K562 (cell line): ENCODE results near the gene KRTAP8-1. TPM values are rescaled to one million over a fixed set of nuclear protein-coding genes. Genes with fewer than 3 reads are reported as not detected.

Experiments
- BCOR ChIP-seq: fragments of 450-650 bp; IDR thresholded peaks from 2 replicates; pipeline ENCODE4 v1.6.1; 2016
- CBX1 ChIP-seq: sonication (generic); IDR thresholded peaks from 2 replicates; pipeline ENCODE4 v1.6.1; 2016; ENCODE audit warnings: antibody characterized with exemption, low read depth, mild to moderate bottlenecking
- CBX2 ChIP-seq: fragments of 200-600 bp; sonication (generic); IDR thresholded peaks from one replicate; pipeline ENCODE4 v1.6.1; 2012; ENCODE audit warnings: mild to moderate bottlenecking, low read length, inconsistent platforms; ENCODE audit not compliant: insufficient read depth, poor library complexity, severe bottlenecking
- CTCF ChIP-seq, 3 experiments: IDR thresholded peaks in 2 of 3; conservative IDR thresholded peaks in 1 of 3; 2 replicates each; pipeline ENCODE4 v1.5.1; 2011 to 2012; ENCODE audit warnings: low read length in 3 of 3, mild to moderate bottlenecking in 3 of 3, control low read depth in 2 of 3, improper control_type of control experiment in 1 of 3, inconsistent platforms in 1 of 3, low read depth in 1 of 3, mixed read lengths in 1 of 3, moderate library complexity in 1 of 3; ENCODE audit not compliant: insufficient read depth in 2 of 3
- JUND ChIP-seq, 2 experiments: IDR thresholded peaks; 2 replicates in 1 of 2; 3 replicates in 1 of 2; pipeline ENCODE4 v1.6.1; 2011; ENCODE audit warnings: borderline replicate concordance in 2 of 2, low read depth in 2 of 2, low read length in 2 of 2, improper control_type of control experiment in 1 of 2, missing biosample characterization in 1 of 2, missing genetic modification characterization in 1 of 2, missing genetic modification reagents in 1 of 2
- KDM5B ChIP-seq: fragments of 200-600 bp; sonication (generic); IDR thresholded peaks from 2 replicates; pipeline ENCODE4 v1.6.1; 2012; ENCODE audit warnings: low read depth, mild to moderate bottlenecking, moderate library complexity, low read length, control low read depth, inconsistent platforms; ENCODE audit not compliant: insufficient replicate concordance
- NFXL1 ChIP-seq: fragments of 450-650 bp; formaldehyde crosslinking; IDR thresholded peaks from 2 replicates; pipeline ENCODE4 v1.4.0; 2021; ENCODE audit warnings: mild to moderate bottlenecking
- PCBP1 ChIP-seq: fragments of 200-400 bp; formaldehyde crosslinking; IDR thresholded peaks from 2 replicates; pipeline ENCODE4 v1.6.1; 2018; ENCODE audit warnings: mild to moderate bottlenecking, low read depth, low read length; ENCODE audit not compliant: poor library complexity, severe bottlenecking
- PPARD ChIP-seq: fragments of 250-450 bp; sonication (Bioruptor Pico); IDR thresholded peaks from 2 replicates; pipeline ENCODE4 v1.8.0; 2022; ENCODE audit warnings: inconsistent platforms, mild to moderate bottlenecking, moderate library complexity
- RAD21 ChIP-seq, 2 experiments: fragments of 250-450 bp in 1 of 2; fragments of 450-650 bp in 1 of 2; sonication (Bioruptor Pico) in 1 of 2; formaldehyde crosslinking in 1 of 2; IDR thresholded peaks in 1 of 2; conservative IDR thresholded peaks in 1 of 2; 2 replicates each; pipeline versions ENCODE4 v1.4.0 to v1.8.0; 2020 to 2022; ENCODE audit warnings: mild to moderate bottlenecking in 2 of 2, moderate library complexity in 1 of 2
- SMAD2 ChIP-seq: fragments of 150-350 bp; IDR thresholded peaks from 2 replicates; pipeline ENCODE4 v1.6.1; 2014; ENCODE audit warnings: low read depth, mild to moderate bottlenecking, low read length
- SMC3 ChIP-seq: conservative IDR thresholded peaks from 2 replicates; pipeline ENCODE4 v1.6.1; 2011; ENCODE audit warnings: low read depth, low read length, improper control_type of control experiment; ENCODE audit not compliant: insufficient read depth
- SPI1 ChIP-seq: IDR thresholded peaks from 2 replicates; pipeline ENCODE4 v1.6.1; 2011; ENCODE audit warnings: low read depth, low read length, control low read depth, borderline replicate concordance
- STAT5A ChIP-seq: IDR thresholded peaks from 2 replicates; pipeline ENCODE4 v1.6.1; 2012; ENCODE audit warnings: low read length, inconsistent platforms, borderline replicate concordance
- TCF3 ChIP-seq: sonication (generic); formaldehyde crosslinking; IDR thresholded peaks from 2 replicates; pipeline ENCODE4 v1.4.0; 2020; ENCODE audit warnings: mild to moderate bottlenecking, missing genetic modification reagents
- ZFP1 ChIP-seq: fragments of 450-650 bp; formaldehyde crosslinking; IDR thresholded peaks from 2 replicates; pipeline ENCODE4 v1.4.0; 2020; ENCODE audit warnings: mild to moderate bottlenecking, mixed read lengths
- ZNF175 ChIP-seq: fragments of 200-800 bp; sonication (Bioruptor generic); IDR thresholded peaks from 2 replicates; pipeline ENCODE4 v1.6.1; 2016; ENCODE audit warnings: low read depth, mild to moderate bottlenecking, missing genetic modification characterization, missing compliant biosample characterization
- polyA plus RNA-seq, 8 experiments: library from polyadenylated mRNA; depleted of rRNA in 4 of 8; stranded (reverse) in 5 of 8; unstranded in 3 of 8; fragments of >200 nt; fragmentation: Nextera tagmentation in 2 of 8; fragmentation: Illumina TruSeq in 1 of 8; extraction: Ambion mirVana in 2 of 8; extraction: Trizol in 1 of 8; gene quantifications; 2 replicates each; pipeline versions ENCODE4 v1.2.1 to v1.2.3, GENCODE V29; 2011 to 2014; ENCODE audit warnings: inconsistent platforms in 1 of 8, missing spikeins in 1 of 8
- total RNA-seq, 7 experiments: library from RNA; depleted of rRNA in 6 of 7; stranded (reverse); fragments of >200 nt in 6 of 7; fragmentation: Illumina TruSeq in 2 of 7; extraction: Trizol in 2 of 7; gene quantifications; 2 replicates each; pipeline versions ENCODE4 v1.2.1 to v1.2.3, GENCODE V29; 2011 to 2021; ENCODE audit warnings: low replicate concordance in 1 of 7

The KRTAP8-1 gene
- total and polyA plus RNA-seq, 9 of the 15 experiments (the other 6 are each of a cell fraction or from before 2014, with no cell fraction given): not detected

GRCh38 chr21:30831194-30831765 is 18.2 kb upstream of the KRTAP8-1 start (continued):
- no peak for TF ChIP-seq TCF3
- no peak for TF ChIP-seq ZFP1 (CRISPR knock-in tag)
- no peak for TF ChIP-seq SPI1
- TF ChIP-seq RAD21 (CRISPR knock-in tag; conservative IDR thresholded peaks at IDR 0.05 in 1 of 2, IDR thresholded peaks at IDR 0.05 in 1 of 2): peak; percentile 26 to 60; a peak in 3 of 4 replicates
- no peak for TF ChIP-seq STAT5A
- peak; percentile 51 for TF ChIP-seq SMC3
- peak; percentile 41 to 71 (median 62) for TF ChIP-seq CTCF (IDR thresholded peaks at IDR 0.05 in 2 of 3, conservative IDR thresholded peaks at IDR 0.05 in 1 of 3; ENCODE audit: insufficient read depth in 2 of 3, low read depth in 1 of 3, low read length in 3 of 3)
- TF ChIP-seq PCBP1: no peak
- TF ChIP-seq CBX1: peak; percentile 43; the same call in 1 of the 2 replicates
- TF ChIP-seq KDM5B: no peak
- no peak for TF ChIP-seq NFXL1 (CRISPR knock-in tag)
- no peak for TF ChIP-seq PPARD (CRISPR knock-in tag)
- no peak for TF ChIP-seq CBX2
- TF ChIP-seq ZNF175 (CRISPR knock-in tag): no peak
- no peak for TF ChIP-seq SMAD2
- no peak for TF ChIP-seq BCOR
- 0 out of 2 replicates have a peak, but pooled peaks have one; percentile 21 for TF ChIP-seq JUND (IDR thresholded peaks at IDR 0.05; ENCODE audit: borderline replicate concordance, low read depth, low read length)
- TF ChIP-seq JUND (tag; IDR thresholded peaks at IDR 0.05; ENCODE audit: borderline replicate concordance, low read depth, low read length): no peak
- TF ChIP-seq, all 486 proteins: peak for 8
